NB4 (cell line): Measurements from ENCODE around the gene TTLL7.

Experiments used
- CTCF ChIP-seq: IDR thresholded peaks from one replicate; pipeline ENCODE4 v1.5.1; 2012; ENCODE audit warnings: low read depth, low read length
- MYC ChIP-seq: IDR thresholded peaks from 2 replicates; pipeline ENCODE4 v1.6.1; 2011; ENCODE audit warnings: low read depth, low read length
- POLR2A ChIP-seq: IDR thresholded peaks from 2 replicates; pipeline ENCODE4 v1.6.1; 2011; ENCODE audit warnings: mild to moderate bottlenecking; ENCODE audit not compliant: insufficient read length; ENCODE audit errors: extremely low read depth

GRCh38 chr1:83912876-83913275 lies 86.1 kb downstream of the TTLL7 start:
- no peak for TF ChIP-seq CTCF
- no peak for TF ChIP-seq POLR2A
- TF ChIP-seq MYC = no peak
